WERI-Rb-1 (cell line): ENCODE results near the gene ARMC5.
A peak's percentile ranks its signal among the peaks of the same experiment; 100 is the strongest.
"Not testable (repeated sequence)": the region's sequence is repeated elsewhere in the genome, so short reads cannot be mapped to it uniquely, and the experiment has no call there.

Experiments
- DNase-seq: peaks from one replicate; pipeline ENCODE4 v3.0.0-alpha.2; 2020
- H3K27ac ChIP-seq: fragments of 250-450 bp; sonication (Bioruptor Pico); 2 replicates; pipeline ENCODE4 v1.5.1; 2020; ENCODE audit warnings: mild to moderate bottlenecking, moderate library complexity
- H3K27me3 ChIP-seq: fragments of 250-450 bp; sonication (Bioruptor Pico); 2 replicates; pipeline ENCODE4 v1.5.1; 2021; ENCODE audit warnings: mild to moderate bottlenecking, low read depth, moderate library complexity; ENCODE audit not compliant: insufficient read depth, severe bottlenecking
- H3K36me3 ChIP-seq: fragments of 250-450 bp; sonication (Bioruptor Pico); 2 replicates; pipeline ENCODE4 v1.5.1; 2020; ENCODE audit warnings: mild to moderate bottlenecking, moderate library complexity
- H3K4me3 ChIP-seq: 2 replicates; pipeline ENCODE4 v1.5.1; 2011; ENCODE audit warnings: low read depth, mild to moderate bottlenecking, control low read depth, low read length
- H3K9me3 ChIP-seq: fragments of 250-450 bp; sonication (Bioruptor Pico); 2 replicates; pipeline ENCODE4 v1.5.1; 2021; ENCODE audit warnings: mild to moderate bottlenecking, moderate library complexity; ENCODE audit not compliant: severe bottlenecking
- TF ChIP-seq, protein P1 (sequence below): IDR thresholded peaks from 2 replicates; pipeline ENCODE4 v1.5.1; 2011; ENCODE audit warnings: low read depth, mild to moderate bottlenecking, control low read depth, inconsistent platforms, low read length

Gene ARMC5

DNA sequence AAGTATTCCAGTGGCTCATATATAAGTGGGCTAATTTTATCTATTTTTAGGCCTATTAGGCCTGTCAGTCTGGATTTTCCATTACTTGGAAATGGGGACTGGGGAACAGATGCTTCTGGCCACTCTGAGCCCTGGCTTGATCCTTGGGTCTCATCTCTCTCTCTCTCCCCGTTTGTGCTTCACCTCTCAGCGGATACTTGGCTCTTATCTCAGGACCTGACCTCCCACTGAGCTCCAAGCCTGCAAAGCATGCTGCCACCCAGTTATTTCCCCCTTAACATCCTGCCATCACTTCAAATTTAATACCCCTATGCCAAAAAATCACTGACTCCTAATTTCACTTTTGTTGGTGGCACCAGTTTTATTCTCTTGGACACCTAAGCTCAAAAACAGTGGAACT is 20.9 kb upstream of the ARMC5 start:
- TF ChIP-seq, protein P1, sequence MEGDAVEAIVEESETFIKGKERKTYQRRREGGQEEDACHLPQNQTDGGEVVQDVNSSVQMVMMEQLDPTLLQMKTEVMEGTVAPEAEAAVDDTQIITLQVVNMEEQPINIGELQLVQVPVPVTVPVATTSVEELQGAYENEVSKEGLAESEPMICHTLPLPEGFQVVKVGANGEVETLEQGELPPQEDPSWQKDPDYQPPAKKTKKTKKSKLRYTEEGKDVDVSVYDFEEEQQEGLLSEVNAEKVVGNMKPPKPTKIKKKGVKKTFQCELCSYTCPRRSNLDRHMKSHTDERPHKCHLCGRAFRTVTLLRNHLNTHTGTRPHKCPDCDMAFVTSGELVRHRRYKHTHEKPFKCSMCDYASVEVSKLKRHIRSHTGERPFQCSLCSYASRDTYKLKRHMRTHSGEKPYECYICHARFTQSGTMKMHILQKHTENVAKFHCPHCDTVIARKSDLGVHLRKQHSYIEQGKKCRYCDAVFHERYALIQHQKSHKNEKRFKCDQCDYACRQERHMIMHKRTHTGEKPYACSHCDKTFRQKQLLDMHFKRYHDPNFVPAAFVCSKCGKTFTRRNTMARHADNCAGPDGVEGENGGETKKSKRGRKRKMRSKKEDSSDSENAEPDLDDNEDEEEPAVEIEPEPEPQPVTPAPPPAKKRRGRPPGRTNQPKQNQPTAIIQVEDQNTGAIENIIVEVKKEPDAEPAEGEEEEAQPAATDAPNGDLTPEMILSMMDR = no peak
- DNase-seq = peak; percentile 62
- H3K9me3 ChIP-seq = no peaks in the 10 kb centered on the region
- H3K4me3 ChIP-seq = no peak overlapping the region
- no peaks in the 10 kb centered on the region for H3K27me3 ChIP-seq
- no peaks in the 10 kb centered on the region for H3K36me3 ChIP-seq
- H3K27ac ChIP-seq = no peak overlapping the region

DNA sequence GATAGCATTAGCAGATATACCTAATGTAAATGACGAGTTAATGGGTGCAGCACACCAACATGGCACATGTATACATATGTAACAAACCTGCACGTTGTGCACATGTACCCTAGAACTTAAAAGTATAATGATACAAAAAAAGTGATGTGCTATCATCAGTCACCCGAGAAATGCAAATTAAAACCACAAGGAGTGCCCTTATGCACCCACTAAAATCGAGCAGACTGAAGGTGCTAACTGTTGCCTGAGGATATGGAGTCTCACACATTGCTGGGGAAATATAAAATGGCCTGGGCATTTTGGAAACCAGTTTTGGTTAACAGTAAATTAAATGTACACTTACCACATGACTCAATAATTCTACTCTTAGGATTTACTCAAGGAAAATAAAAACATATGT is 20.3 kb upstream of the ARMC5 start:
- H3K27me3 ChIP-seq, DNase-seq, H3K36me3 ChIP-seq, H3K27ac ChIP-seq, H3K4me3 ChIP-seq, H3K9me3 ChIP-seq: not testable (repeated sequence)

DNA sequence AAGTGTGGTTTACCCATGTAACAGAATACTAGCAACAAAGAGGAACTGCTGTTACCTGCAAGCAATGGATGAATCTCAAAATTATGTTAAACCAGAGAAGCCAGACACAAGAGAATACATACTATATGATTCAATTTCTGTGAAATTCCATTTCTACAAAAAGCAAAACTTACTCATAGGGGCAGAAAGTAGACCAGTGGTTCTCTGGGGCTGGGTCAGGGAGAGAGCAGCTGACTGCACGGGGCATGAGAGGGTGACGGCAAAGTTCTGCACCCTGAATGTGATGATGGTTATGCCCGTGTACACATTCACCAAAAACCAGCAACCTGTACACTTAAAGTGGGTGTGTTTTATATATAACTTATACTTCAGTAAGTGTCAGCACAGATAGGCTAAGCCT is 19.8 kb upstream of the ARMC5 start:
- H3K27me3 ChIP-seq = no peaks in the 10 kb centered on the region

DNA sequence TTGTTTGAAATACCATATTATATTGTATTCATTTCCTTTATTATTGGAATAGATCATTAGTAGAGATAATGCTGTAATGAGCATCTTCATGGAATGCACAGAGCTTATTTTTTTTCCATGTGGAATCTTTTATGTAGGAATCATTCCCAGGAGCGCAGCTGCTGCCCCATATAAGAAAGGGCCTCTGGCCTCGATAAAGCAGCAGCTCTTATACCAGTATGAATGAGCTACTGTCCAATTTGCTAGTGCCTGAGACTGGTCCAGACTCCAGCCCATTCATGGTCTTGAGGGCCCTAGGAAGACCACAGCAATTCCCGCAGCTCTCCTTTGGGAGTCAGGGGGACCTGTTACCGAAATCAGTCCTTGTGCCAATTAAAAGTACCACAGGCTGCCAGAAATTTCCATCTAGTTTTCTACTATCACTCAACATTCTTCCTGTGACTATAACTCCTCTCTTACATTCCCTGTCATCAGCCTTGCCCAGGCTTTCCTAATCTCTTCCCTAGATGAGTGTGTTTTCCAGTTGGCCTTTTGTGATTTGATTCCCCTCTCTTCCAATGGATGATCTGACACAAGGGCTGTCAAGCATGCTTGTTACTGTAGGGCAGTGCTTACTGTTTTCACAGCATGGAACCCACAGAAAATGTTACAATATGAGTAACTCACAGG is 18.7 kb upstream of the ARMC5 start:
- Histone ChIP-seq H3K9me3 (no peaks in the 10 kb centered on the region), H3K27me3 (no peaks in the 10 kb centered on the region), H3K27ac (no peak overlapping the region), H3K4me3 (no peak overlapping the region), H3K36me3 (no peaks in the 10 kb centered on the region)
- TF ChIP-seq, protein P1 = no peak
- no peak for DNase-seq

More for the DNA sequence above, 19.8 kb upstream of the ARMC5 start:
- Histone ChIP-seq H3K4me3 (no peak overlapping the region), H3K9me3 (no peaks in the 10 kb centered on the region), H3K36me3 (no peaks in the 10 kb centered on the region), H3K27ac (no peak overlapping the region)
- TF ChIP-seq, protein P1 = no peak
- no peak for DNase-seq

DNA sequence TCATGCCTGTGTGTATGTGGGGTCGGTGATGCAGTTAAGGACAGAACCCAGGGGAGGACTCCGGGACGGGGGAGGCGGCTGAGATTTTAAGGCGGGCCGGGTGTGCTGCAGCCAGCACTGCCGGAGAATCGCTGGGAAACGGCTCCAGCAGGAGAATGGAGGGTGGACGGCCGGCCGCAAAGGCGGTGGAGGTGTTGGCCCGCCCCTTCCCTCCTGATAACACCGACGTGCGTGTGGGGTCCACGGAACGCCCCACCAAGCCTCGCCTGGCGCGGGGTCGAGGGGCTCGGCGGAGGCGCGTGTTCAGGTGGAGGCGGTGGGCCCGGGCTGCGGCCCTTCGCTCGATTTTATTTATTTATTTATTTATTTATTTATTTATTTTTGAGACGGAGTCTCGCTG is 17.3 kb upstream of the ARMC5 start:
- no peak for DNase-seq
- H3K27me3 ChIP-seq = no peaks in the 10 kb centered on the region
- no peak overlapping the region; the same call in none of the 2 replicates for H3K27ac ChIP-seq
- TF ChIP-seq, protein P1 = no peak
- peak overlapping the region; percentile 52 for H3K4me3 ChIP-seq
- no peaks in the 10 kb centered on the region for H3K9me3 ChIP-seq
- H3K36me3 ChIP-seq = no peaks in the 10 kb centered on the region

DNA sequence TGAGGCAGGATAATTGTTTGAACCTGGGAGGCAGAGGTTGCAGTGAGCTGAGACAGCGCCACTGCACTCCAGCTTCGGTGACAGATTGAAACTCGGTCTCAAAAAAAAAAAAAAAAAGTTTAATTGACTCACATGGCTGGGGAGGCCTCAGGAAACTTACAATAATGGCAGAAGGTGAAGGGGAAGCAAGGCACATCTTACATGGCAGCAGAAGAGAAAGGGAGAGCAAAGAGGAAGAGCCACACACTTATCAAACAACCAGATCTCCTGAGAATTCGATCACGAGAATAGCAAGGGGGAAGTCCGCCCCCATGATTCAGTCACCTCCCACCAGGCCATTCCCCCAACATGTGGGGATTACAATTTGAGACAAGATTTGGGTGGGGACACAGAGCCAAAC is 13.4 kb upstream of the ARMC5 start:
- not testable (repeated sequence) for H3K27ac ChIP-seq, H3K36me3 ChIP-seq, H3K9me3 ChIP-seq, H3K4me3 ChIP-seq, DNase-seq, H3K27me3 ChIP-seq

GRCh38 chr16:31451201-31451600 is 8.1 kb upstream of the ARMC5 start:
- DNase-seq = no peak
- Histone ChIP-seq H3K27me3 (no peaks in the 10 kb centered on the region), H3K36me3 (no peaks in the 10 kb centered on the region), H3K9me3 (no peaks in the 10 kb centered on the region), H3K4me3 (no peak overlapping the region), H3K27ac (peak overlapping the region; percentile 39)
- TF ChIP-seq, protein P1 = no peak
